Inferior parietal cortex (tissue), 1 donor: ENCODE results near the gene TAPBP.
A peak's percentile ranks its signal among the peaks of the same experiment; 100 is the strongest.
"Not testable (repeated sequence)": the region's sequence is repeated elsewhere in the genome, so short reads cannot be mapped to it uniquely, and the experiment has no call there.

Source experiments
- DNase-seq: peaks from one replicate; pipeline ENCODE4 v3.0.0-alpha.2; 2016; ENCODE audit errors: extremely low spot score

TAPBP gene

DNA sequence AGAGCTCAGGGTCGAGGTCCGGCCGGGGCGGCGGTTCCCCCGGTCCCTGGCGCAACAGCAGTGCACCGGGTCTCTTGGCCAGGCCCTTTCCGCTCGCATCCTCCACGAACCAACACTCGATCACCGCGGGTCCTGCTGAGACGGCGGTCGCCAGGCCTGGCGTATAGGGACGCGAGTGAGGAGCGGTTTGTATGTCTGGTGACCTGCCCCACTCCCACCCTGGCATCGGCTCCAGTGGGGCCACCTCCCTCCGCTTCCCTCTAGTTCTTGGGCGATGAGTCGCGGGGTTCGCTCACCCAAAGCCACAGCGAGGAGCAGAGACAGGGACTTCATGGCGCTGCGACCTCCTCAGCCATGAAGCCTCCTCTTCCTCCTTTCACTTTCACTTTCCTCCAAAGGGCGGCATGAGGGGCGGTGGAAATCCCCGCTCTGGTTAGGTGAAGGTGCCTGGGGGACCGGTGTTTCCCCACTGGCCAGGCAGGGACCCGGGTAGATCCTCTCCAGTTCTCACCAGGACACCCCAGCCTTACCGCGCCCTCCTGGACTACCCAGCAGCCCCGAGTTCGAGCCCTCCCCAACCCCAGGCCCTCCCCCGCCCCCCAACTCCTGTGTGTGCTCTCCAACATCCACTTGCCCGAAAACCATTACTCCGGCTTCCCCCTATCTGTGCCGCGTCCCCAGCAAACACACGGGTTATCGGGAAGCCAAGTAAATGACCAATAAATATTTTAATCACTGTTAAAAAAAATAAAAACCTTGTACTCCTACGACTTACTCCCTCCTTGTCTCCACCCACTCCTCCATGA is at the start of gene TAPBP:
Gene TAPBP (minus strand): TSS at position 370 of the 806 bp plus-strand sequence. CDS start 37 bp downstream, at position 333.
- DNase-seq: peak; percentile 52

GRCh38 chr6:33363486-33363885 is 49.6 kb upstream of the TAPBP start:
- DNase-seq: not testable (repeated sequence)

DNA sequence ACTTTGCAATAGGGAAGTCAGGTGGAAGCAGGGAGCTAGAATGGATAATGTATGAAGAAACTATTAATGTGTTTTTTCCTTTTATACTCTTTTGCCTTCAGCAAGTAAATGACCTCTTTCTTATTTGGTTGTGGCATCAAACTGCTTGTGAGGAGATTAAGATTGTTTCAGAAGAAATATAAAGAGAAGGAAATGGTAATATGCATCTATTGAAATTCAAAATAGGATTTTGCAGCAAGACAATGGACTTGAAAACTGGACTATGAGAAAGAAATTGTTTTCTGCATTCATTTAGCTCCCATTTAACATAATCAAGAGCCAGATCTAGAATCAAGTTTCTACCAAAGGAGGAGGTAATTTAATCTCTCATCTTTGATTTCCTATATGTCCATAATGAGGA is 45.5 kb upstream of the TAPBP start:
- DNase-seq: no peak

- not testable (repeated sequence) for DNase-seq
These were observed 43.4 kb upstream of the TAPBP start for GRCh38 chr6:33357160-33357871.

- DNase-seq: no peak
These were observed 42.4 kb upstream of the TAPBP start for GRCh38 chr6:33356295-33356694.

DNA sequence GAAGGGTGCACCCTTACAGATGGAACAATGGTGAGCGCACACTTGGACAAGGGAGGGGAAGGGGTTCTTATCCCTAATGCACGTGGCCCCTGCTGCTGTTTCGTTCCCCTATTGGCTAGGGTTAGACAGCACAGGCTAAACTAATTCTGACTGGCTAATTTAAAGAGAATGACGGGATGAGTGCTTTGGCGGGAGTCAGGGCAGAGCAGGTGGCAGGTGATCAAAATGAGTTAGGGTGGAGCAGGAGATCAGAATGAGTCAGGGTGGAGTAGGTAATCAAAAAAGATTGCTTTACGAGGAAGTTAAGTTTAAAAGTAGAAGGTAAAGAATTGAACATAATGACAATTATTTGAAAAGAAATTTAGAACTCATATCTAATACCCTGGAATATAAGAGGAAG is 42.0 kb upstream of the TAPBP start:
- DNase-seq: not testable (repeated sequence)

GRCh38 chr6:33347816-33348215 is 33.9 kb upstream of the TAPBP start:
- DNase-seq: no peak

DNA sequence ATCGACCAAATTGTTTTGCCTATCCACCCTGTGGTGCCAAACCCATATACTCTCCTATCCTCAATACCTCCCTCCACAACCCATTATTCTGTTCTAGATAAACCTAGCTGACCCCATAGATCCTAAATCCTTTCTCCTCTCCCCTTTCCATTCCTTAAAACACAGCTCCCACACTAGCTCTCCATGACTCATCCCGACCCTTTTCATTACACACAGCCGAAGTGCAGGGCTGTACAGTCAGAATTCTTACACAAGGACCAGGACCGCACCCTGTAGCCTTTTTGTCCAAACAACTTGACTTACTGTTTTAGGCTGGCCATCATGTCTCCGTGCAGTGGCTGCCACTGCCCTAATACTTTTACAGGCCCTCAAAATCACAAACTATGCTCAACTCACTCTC is 33.1 kb upstream of the TAPBP start:
- not testable (repeated sequence) for DNase-seq

- DNase-seq: peak; percentile 69
These were observed 31.1 kb upstream of the TAPBP start for GRCh38 chr6:33344701-33345697.

DNA sequence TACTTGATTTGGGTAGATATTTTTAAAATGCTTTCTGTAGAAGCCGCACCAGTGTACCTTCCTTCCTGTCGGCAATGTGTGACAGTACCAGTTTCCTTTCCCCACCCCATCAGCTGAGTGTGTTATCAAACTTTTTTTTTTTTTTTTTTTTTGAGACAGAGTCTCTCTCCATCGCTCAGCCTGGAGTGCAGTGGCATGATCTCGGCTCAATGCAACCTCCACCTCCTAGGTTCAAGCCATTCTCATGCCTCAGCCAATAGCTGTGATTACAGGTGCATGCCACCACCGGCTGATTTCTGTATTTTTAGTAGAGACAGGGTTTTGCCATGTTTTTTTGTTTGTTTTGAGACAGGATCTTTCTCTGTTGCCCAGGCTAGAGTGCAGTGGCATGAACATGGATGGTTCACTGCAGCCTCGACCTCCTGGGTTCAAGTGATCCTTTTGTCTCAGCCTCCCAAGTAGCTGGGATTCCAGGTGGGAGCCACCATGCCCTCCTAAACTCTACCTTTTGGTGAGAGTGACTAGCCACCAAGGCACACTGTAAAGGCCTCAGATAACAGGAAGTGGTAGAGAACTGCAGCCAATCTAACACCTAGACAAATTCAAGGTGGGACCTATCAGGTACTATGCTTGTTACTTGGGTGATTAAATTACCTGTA is 30.2 kb upstream of the TAPBP start:
- DNase-seq: no peak

- DNase-seq: not testable (repeated sequence)
These were observed 29.7 kb upstream of the TAPBP start for GRCh38 chr6:33343606-33343952.

GRCh38 chr6:33339193-33339592 is 25.3 kb upstream of the TAPBP start:
- DNase-seq: no peak

DNA sequence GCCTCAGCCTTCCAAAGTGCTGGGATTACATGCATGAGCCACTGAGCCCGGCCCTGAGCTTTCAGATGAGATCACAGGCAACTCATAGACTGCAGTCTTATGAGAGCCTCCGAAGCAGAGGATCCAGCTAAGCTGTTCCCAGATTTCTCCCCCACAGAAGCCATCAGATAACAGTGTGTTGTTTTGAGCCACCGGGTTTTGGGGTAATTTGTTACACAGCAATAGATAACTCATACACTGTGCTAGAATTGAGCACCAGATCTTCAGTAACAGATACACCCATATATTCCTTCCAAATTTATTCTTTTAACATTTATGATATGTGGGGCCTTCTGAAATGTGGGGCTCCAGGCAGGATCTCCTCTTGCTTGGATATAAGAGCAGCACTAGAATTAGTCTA is 22.6 kb upstream of the TAPBP start:
- DNase-seq: no peak

DNA sequence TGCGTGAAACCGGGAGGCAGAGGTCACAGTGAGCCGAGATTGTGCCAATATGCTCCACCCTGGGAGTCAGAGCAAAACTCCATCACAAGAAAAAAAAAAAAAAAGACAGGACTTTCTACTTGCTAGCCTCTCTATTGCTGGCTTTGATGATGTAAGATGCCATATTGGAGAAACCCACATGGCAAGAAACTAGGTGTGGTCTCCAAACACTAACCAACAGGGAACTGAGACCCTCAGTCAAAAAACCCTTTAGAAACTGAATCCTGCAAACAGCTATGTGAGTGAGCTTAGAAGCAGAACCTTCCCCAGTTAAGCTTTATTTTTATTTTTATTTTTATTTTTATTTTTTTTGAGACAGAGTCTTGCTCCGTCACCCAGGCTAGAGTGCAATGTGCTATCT is 22.0 kb upstream of the TAPBP start:
- no peak for DNase-seq

- DNase-seq: no peak
These were observed 19.8 kb upstream of the TAPBP start for GRCh38 chr6:33333666-33334065.

- DNase-seq: no peak
These were observed 16.9 kb upstream of the TAPBP start for GRCh38 chr6:33330736-33331135.

GRCh38 chr6:33329058-33329457 is 15.2 kb upstream of the TAPBP start:
- DNase-seq: no peak

DNA sequence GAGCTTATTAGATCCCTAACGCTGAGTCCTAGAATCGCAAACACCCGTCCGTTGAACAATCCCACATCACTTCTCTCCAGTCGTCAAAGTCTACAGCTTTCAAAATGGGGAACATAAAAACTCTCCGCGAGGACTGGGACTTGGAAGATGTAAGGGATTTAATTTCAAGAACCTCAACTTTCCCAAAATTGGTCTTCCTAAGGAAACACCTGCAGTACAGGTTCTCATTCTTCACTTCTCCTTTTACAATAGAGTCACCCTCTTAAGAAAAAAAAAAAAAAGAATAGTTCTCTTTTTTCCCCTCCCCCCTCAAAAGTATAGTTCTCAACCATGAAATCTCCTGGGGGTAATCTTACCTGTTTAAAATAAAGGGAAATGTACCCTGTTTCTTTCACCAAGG is 10.2 kb upstream of the TAPBP start:
- DNase-seq: no peak

GRCh38 chr6:33323623-33323948 is 9.7 kb upstream of the TAPBP start:
- no peak for DNase-seq

DNA sequence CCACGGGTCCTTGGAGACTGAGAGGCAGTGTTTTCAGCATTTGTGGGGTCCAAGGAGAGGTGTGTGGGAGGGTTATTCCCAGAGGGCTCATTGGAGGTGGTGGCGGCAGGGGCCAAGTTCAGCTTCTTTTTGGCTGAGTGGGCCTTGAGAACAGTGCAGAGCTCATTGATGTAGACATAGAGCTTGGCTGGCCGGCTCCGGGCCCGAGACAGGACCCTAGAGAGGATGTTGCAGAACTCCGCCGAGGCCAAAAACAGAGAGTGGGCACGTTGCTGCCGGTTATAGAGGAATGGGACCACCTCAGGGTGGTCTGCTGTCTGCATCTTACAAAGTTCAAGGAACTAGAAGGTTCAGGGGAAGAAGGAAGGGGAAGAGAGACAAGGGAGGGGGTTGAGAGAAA is 7.3 kb upstream of the TAPBP start:
- no peak for DNase-seq

DNA sequence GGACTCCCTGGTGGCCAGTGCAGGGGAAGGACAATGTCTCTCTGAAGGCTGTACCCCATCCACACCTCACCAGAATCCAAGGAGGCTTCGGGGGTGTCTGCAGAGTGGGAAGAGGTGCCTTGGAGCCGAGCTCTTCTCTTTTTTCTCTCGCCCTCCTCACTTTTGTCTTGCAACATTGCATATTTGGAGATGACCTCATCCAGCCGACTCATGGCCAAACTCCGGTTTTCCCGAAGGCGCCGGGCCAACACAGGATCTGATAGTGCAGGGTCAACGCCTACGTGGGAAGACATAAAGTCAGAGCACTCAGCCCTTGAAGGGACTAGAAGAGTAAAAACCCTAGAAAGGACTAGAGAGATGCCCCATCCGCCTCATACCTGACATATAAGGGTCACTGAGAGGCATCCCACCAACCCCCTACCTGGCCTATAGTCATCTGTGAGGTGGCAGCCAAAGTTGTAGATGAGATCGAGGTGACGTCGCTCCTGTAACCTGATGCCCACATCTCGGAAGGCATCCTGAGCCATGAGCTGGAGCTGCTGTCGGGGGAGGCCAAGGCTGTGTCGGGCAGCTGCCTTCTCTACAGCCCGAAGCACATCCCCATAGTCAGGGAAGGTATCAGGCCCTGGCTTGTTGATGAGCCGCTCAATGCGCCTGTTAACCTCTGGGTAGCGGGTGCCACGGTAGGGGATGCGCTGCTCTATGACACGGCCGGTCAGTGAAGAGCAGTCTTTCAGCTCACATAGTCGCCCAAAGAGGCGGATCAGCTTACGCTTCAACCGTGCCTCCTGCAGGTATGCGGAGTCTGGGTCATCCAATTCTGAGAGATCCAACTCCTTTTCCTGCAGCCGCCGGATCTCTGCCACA is 6.7 kb upstream of the TAPBP start:
- DNase-seq: no peak
